ENCODE results near the gene MDM2. TPM values are rescaled to one million over a fixed set of nuclear protein-coding genes. Genes with fewer than 3 reads are reported as not detected.

MDM2 gene
- total RNA-seq, 3 donors from 2014 or later (not counting 1 experiment from before 2014, with no cell fraction given) = 130 to 143 (median 132) TPM

GRCh38 chr12:68893741-68894140, 85.8 kb downstream of the MDM2 start:
- DNase-seq (no peak), ATAC-seq (no peak)
- no peak overlapping the region for H3K4me3 Mint-ChIP-seq
- H3K36me3 Mint-ChIP-seq = no peaks in the 10 kb centered on the region
- no peak overlapping the region for H3K27ac Mint-ChIP-seq
- Histone ChIP-seq H3K4me3 (ENCODE audit: low read length) (no peak overlapping the region), H3K36me3 (ENCODE audit: control insufficient read depth, insufficient read depth, low read length) (no peaks in the 10 kb centered on the region), H3K9me3 (ENCODE audit: control insufficient read depth, insufficient read depth, low read length) (no peaks in the 10 kb centered on the region), H3K27ac (ENCODE audit: low read length) (no peak overlapping the region), H3K27me3 (ENCODE audit: control insufficient read depth, insufficient read depth, low read length) (no peaks in the 10 kb centered on the region), H3K4me1 (ENCODE audit: control insufficient read depth, insufficient read depth, low read length) (peaks cover 3% of the 10 kb centered on the region)
- peaks cover 10 to 12% of the 10 kb centered on the region in 2 donors for H3K27me3 Mint-ChIP-seq (ENCODE audit: low read depth in 2 of 2)
- intact Hi-C loops (cut with micrococcal nuclease) = no loop called here
- H3K4me1 Mint-ChIP-seq = no peaks in the 10 kb centered on the region
- 89% methylated on average over 3 of the region's 3 CpGs for WGBS (ENCODE audit: insufficient coverage)
- H3K9me3 Mint-ChIP-seq = no peaks in the 10 kb centered on the region
- TF ChIP-seq CTCF (IDR thresholded peaks at IDR 0.05) = no peak

GRCh38 chr12:68894276-68894855, 86.4 kb downstream of the MDM2 start:
- no peak for TF ChIP-seq CTCF (IDR thresholded peaks at IDR 0.05)
- intact Hi-C loops (cut with micrococcal nuclease) = no loop called here
- peaks cover 3% of the 10 kb centered on the region for H3K4me1 ChIP-seq (ENCODE audit: control insufficient read depth, insufficient read depth, low read length)
- no peak overlapping the region for H3K4me3 ChIP-seq (ENCODE audit: low read length)
- Mint-ChIP-seq H3K4me3 (no peak overlapping the region), H3K36me3 (no peaks in the 10 kb centered on the region), H3K27ac (no peak overlapping the region), H3K4me1 (no peaks in the 10 kb centered on the region), H3K9me3 (no peaks in the 10 kb centered on the region), H3K27me3 (ENCODE audit: low read depth in 2 of 2) (peaks cover 11 to 12% of the 10 kb centered on the region in 2 donors)
- no peak overlapping the region for H3K27ac ChIP-seq (ENCODE audit: low read length)
- WGBS (ENCODE audit: insufficient coverage) = 92% methylated on average over 7 of the region's 7 CpGs
- H3K9me3 ChIP-seq (ENCODE audit: control insufficient read depth, insufficient read depth, low read length) = no peaks in the 10 kb centered on the region
- DNase-seq = no peak
- H3K36me3 ChIP-seq (ENCODE audit: control insufficient read depth, insufficient read depth, low read length) = no peaks in the 10 kb centered on the region
- no peaks in the 10 kb centered on the region for H3K27me3 ChIP-seq (ENCODE audit: control insufficient read depth, insufficient read depth, low read length)
- no peak for ATAC-seq

- no peak for ATAC-seq
- no peaks in the 10 kb centered on the region for H3K9me3 ChIP-seq (ENCODE audit: control insufficient read depth, insufficient read depth, low read length)
- intact Hi-C loops (cut with micrococcal nuclease) = no loop called here
- DNase-seq = no peak
- Mint-ChIP-seq H3K4me1 (no peaks in the 10 kb centered on the region), H3K36me3 (no peaks in the 10 kb centered on the region), H3K4me3 (no peak overlapping the region), H3K27ac (no peak overlapping the region), H3K27me3 (ENCODE audit: low read depth in 2 of 2) (peaks cover 19 to 27% of the 10 kb centered on the region in 2 donors), H3K9me3 (no peaks in the 10 kb centered on the region)
- H3K4me3 ChIP-seq (ENCODE audit: low read length) = no peak overlapping the region
- H3K27ac ChIP-seq (ENCODE audit: low read length) = no peak overlapping the region
- H3K36me3 ChIP-seq (ENCODE audit: control insufficient read depth, insufficient read depth, low read length) = no peaks in the 10 kb centered on the region
- no peak for TF ChIP-seq CTCF (IDR thresholded peaks at IDR 0.05)
- no peaks in the 10 kb centered on the region for H3K27me3 ChIP-seq (ENCODE audit: control insufficient read depth, insufficient read depth, low read length)
- WGBS (ENCODE audit: insufficient coverage) = 29% methylated on average over 3 of the region's 4 CpGs
- H3K4me1 ChIP-seq (ENCODE audit: control insufficient read depth, insufficient read depth, low read length) = no peaks in the 10 kb centered on the region
These were observed 89.0 kb downstream of the MDM2 start for GRCh38 chr12:68896881-68897540.
